Activated B cell treated with CpG ODN at 0.5 μM for 24 hours (primary cell): ENCODE data around the gene ANXA2. TPM values are rescaled to one million over a fixed set of nuclear protein-coding genes. Genes with fewer than 3 reads are reported as not detected.

Source experiments
- ATAC-seq: fragments of 200-7000 bp; cut with Tn5 transposase; one replicate; pipeline ENCODE4 v1.10.0; 2021; ENCODE audit warnings: low read depth, mild to moderate bottlenecking, moderate library complexity
- CTCF ChIA-PET: fragments of 350-600 bp; sonication (Branson Sonifier 250); formaldehyde crosslinking; loops from one replicate; lab custom pipeline; 2021; ENCODE audit warnings: antibody characterized with exemption; lab: Charles Lee
- POLR2A ChIA-PET: fragments of 350-600 bp; sonication (Branson Sonifier 250); formaldehyde crosslinking; loops from one replicate; lab custom pipeline; 2021; ENCODE audit warnings: antibody characterized with exemption; lab: Charles Lee
- DNase-seq: peaks from one replicate; pipeline ENCODE4 v3.0.0; 2022
- H3K27ac Mint-ChIP-seq: one replicate; pipeline ENCODE4 v1.8.0; 2020; ENCODE audit warnings: mixed read lengths
- H3K27me3 Mint-ChIP-seq: one replicate; pipeline ENCODE4 v1.8.0; 2021; ENCODE audit warnings: mixed read lengths
- H3K36me3 Mint-ChIP-seq: one replicate; pipeline ENCODE4 v1.8.0; 2021; ENCODE audit warnings: low read depth, mixed read lengths
- H3K4me1 Mint-ChIP-seq: one replicate; pipeline ENCODE4 v1.8.0; 2021; ENCODE audit warnings: mixed read lengths
- H3K4me3 Mint-ChIP-seq: one replicate; pipeline ENCODE4 v1.8.0; 2020; ENCODE audit warnings: mild to moderate bottlenecking, mixed read lengths
- H3K9me3 Mint-ChIP-seq: one replicate; pipeline ENCODE4 v1.8.0; 2020; ENCODE audit warnings: mixed read lengths
- CTCF ChIP-seq: fragments of 200-600 bp; IDR thresholded peaks from one replicate; pipeline ENCODE4 v1.8.0; 2022; ENCODE audit warnings: antibody characterized with exemption, mild to moderate bottlenecking
- intact Hi-C: fragments of 100-400 bp; cut with micrococcal nuclease; formaldehyde crosslinking; loops from one replicate; pipeline ENCODE4 v1.15.1; 2024
- total RNA-seq: library from RNA; stranded (reverse); gene quantifications from 2 replicates; pipeline ENCODE4 v1.2.3, GENCODE V29; 2022

The ANXA2 gene
- total RNA-seq, 1 donor from 2014 or later = 218 TPM

DNA sequence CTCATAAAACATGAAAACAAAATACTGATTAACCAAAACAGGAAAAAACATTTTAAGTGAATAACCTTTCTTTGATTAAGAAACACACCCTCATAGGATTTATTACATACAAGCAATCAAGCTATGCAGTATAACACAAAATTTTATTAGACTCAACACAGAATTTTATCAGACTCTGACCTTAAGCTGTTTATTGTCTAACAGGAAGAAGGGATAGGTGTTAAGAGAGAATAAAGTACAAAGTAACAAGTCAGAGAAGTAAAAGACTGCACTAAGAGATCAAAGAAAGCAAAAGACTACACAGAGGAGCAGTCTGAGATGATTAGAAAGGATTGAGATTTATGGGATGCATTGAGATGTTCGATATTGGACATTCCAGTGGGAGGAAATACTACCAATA lies 43.5 kb upstream of the ANXA2 start:
- H3K4me3 Mint-ChIP-seq = no peak overlapping the region
- no peaks in the 10 kb centered on the region for H3K9me3 Mint-ChIP-seq
- no peak for ATAC-seq
- no peaks in the 10 kb centered on the region for H3K27me3 Mint-ChIP-seq
- intact Hi-C loops = loop anchor here (5.0 kb wide), 1 partner anchor 44 kb away; the partner anchor contains the start of gene ANXA2
- no peak for TF ChIP-seq CTCF
- no peaks in the 10 kb centered on the region for H3K4me1 Mint-ChIP-seq
- H3K27ac Mint-ChIP-seq = no peak overlapping the region
- H3K36me3 Mint-ChIP-seq = peaks cover 37% of the 10 kb centered on the region
- DNase-seq = no peak
- ChIA-PET POLR2A (interaction anchor here (0.6 kb wide), 1 partner anchor 43 kb away, joined by 8 read pairs; the partner anchor contains the start of gene ANXA2), CTCF (no interaction called here)

GRCh38 chr15:60438646-60439045 lies 40.9 kb upstream of the ANXA2 start:
- intact Hi-C loops = no loop called here
- ChIA-PET CTCF (interaction anchor here (0.8 kb wide), 1 partner anchor 81 kb away, joined by 3 read pairs; no protein-coding TSS in a partner anchor), POLR2A (no interaction called here)
- no peak overlapping the region for H3K27ac Mint-ChIP-seq
- DNase-seq (no peak), ATAC-seq (no peak)
- H3K9me3 Mint-ChIP-seq = no peaks in the 10 kb centered on the region
- H3K27me3 Mint-ChIP-seq = no peaks in the 10 kb centered on the region
- H3K36me3 Mint-ChIP-seq = peaks cover 48% of the 10 kb centered on the region
- no peaks in the 10 kb centered on the region for H3K4me1 Mint-ChIP-seq
- H3K4me3 Mint-ChIP-seq = no peak overlapping the region
- TF ChIP-seq CTCF = no peak

DNA sequence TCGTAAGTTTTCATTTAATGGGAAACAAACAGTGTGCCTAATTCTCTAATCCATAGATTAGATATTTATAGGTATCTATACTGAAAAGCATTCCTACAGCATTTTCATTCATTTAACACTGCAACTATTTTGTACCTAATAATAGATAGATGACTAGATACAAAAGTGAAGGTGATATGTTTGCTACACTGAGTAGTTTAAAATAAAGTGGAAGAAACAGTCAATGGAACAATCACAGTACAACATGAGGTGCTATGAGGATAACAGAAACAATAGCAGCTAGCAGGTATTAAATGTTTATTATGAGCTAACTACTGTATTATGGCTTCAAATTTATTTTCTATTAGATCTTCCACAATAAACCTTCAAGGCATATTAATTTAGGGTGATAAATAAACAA lies 31.1 kb upstream of the ANXA2 start:
- Mint-ChIP-seq H3K4me1 (no peaks in the 10 kb centered on the region), H3K27ac (no peak overlapping the region), H3K4me3 (no peak overlapping the region), H3K9me3 (no peaks in the 10 kb centered on the region), H3K27me3 (no peaks in the 10 kb centered on the region), H3K36me3 (peaks cover 58% of the 10 kb centered on the region)
- DNase-seq = no peak
- ChIA-PET CTCF (no interaction called here), POLR2A (no interaction called here)
- ATAC-seq = no peak
- intact Hi-C loops = no loop called here
- TF ChIP-seq CTCF = no peak

GRCh38 chr15:60426870-60427508 lies 29.2 kb upstream of the ANXA2 start:
- H3K36me3 Mint-ChIP-seq = peaks cover 62% of the 10 kb centered on the region
- no peaks in the 10 kb centered on the region for H3K9me3 Mint-ChIP-seq
- CTCF ChIA-PET = no interaction called here
- no peak overlapping the region for H3K27ac Mint-ChIP-seq
- no peak for TF ChIP-seq CTCF
- H3K27me3 Mint-ChIP-seq = no peaks in the 10 kb centered on the region
- intact Hi-C loops = no loop called here
- DNase-seq (no peak), ATAC-seq (no peak)
- no peaks in the 10 kb centered on the region for H3K4me1 Mint-ChIP-seq
- H3K4me3 Mint-ChIP-seq = no peak overlapping the region
- POLR2A ChIA-PET = no interaction called here

DNA sequence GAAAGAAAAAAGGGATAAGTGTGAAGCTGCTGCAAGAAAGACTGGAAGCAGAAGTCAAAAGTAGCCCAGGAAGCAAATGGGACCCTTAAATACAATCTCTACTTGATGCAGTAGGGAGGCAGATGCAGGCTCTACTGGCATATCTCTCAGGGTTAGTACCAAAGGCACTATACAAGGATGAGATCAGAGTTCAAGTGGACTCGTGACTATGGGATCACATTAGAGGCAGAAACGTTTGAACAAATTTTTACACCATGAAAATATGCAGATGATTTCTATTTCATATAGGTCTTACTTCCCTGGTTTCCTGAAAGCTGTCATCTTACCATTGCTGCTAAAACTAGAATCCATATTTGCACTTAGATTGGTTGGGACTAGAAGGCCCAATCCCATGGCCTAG lies 27.7 kb upstream of the ANXA2 start:
- no peak overlapping the region for H3K4me3 Mint-ChIP-seq
- CTCF ChIA-PET = no interaction called here
- H3K4me1 Mint-ChIP-seq = no peaks in the 10 kb centered on the region
- H3K36me3 Mint-ChIP-seq = peaks cover 57% of the 10 kb centered on the region
- H3K27ac Mint-ChIP-seq = no peak overlapping the region
- POLR2A ChIA-PET = no interaction called here
- H3K9me3 Mint-ChIP-seq = no peaks in the 10 kb centered on the region
- TF ChIP-seq CTCF = no peak
- H3K27me3 Mint-ChIP-seq = no peaks in the 10 kb centered on the region
- ATAC-seq = no peak
- DNase-seq = no peak
- intact Hi-C loops = no loop called here
